ENCODE results near the gene BABAM2. TPM values are rescaled to one million over a fixed set of nuclear protein-coding genes. Genes with fewer than 3 reads are reported as not detected.
A peak's percentile ranks its signal among the peaks of the same experiment; 100 is the strongest.

BABAM2 gene
- total RNA-seq, 4 donors from 2014 or later: 23.7 to 41.1 (median 27.9) TPM

DNA sequence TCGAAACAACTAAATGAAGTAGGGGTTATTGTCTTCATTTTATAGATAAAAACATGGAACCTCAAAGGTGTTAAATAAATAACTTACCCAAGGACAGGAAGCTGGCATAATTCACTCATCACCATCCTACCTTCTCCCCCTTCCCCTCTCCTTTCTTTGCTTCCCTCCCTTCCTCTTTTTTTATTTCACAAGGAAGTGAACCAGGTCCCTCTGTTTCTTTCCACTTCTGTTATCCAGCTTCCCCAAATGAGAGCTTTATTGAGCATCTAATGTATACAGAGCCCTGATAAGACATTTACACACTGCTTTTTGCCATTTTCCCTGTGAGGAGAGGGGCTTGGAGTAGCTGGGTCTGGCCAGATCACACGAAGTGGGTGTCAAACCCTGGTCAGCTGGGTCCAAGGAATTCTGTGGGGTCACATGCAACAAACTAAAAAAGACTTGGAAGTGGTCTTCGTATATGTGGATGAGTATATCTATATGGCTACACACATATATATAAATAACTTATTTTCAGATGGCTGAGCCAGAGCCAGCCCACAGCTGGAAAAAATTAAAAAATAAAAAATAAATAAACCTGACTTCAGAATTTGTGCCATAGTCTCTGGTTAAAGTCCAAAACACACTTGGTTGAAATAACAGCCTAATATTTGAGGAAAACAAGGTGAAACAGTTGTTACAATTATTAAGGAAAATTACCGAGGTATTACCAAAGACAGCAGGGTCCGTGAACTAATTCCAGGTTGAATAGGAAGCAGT is 452.8 kb downstream of the BABAM2 start:
- H3K4me3 ChIP-seq: no peak overlapping the region
- WGBS: 81% methylated on average over 5 of the region's 5 CpGs
- H3K4me1 ChIP-seq: peaks cover 57% of the 10 kb centered on the region
- TF ChIP-seq POLR2A (IDR thresholded peaks at IDR 0.05) (no peak), EP300 (IDR thresholded peaks at IDR 0.05) (no peak), POLR2AphosphoS5 (IDR thresholded peaks at IDR 0.05) (no peak)
- TF ChIP-seq, protein P1, sequence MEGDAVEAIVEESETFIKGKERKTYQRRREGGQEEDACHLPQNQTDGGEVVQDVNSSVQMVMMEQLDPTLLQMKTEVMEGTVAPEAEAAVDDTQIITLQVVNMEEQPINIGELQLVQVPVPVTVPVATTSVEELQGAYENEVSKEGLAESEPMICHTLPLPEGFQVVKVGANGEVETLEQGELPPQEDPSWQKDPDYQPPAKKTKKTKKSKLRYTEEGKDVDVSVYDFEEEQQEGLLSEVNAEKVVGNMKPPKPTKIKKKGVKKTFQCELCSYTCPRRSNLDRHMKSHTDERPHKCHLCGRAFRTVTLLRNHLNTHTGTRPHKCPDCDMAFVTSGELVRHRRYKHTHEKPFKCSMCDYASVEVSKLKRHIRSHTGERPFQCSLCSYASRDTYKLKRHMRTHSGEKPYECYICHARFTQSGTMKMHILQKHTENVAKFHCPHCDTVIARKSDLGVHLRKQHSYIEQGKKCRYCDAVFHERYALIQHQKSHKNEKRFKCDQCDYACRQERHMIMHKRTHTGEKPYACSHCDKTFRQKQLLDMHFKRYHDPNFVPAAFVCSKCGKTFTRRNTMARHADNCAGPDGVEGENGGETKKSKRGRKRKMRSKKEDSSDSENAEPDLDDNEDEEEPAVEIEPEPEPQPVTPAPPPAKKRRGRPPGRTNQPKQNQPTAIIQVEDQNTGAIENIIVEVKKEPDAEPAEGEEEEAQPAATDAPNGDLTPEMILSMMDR (IDR thresholded peaks at IDR 0.05): no peak
- H3K36me3 ChIP-seq: no peaks in the 10 kb centered on the region
- H3K27ac ChIP-seq: peak overlapping the region; percentile 64
- DNase-seq (ENCODE audit: low spot score in 2 of 2): no peak
- H3K9me3 ChIP-seq: no peaks in the 10 kb centered on the region
- H3K27me3 ChIP-seq: no peaks in the 10 kb centered on the region

DNA sequence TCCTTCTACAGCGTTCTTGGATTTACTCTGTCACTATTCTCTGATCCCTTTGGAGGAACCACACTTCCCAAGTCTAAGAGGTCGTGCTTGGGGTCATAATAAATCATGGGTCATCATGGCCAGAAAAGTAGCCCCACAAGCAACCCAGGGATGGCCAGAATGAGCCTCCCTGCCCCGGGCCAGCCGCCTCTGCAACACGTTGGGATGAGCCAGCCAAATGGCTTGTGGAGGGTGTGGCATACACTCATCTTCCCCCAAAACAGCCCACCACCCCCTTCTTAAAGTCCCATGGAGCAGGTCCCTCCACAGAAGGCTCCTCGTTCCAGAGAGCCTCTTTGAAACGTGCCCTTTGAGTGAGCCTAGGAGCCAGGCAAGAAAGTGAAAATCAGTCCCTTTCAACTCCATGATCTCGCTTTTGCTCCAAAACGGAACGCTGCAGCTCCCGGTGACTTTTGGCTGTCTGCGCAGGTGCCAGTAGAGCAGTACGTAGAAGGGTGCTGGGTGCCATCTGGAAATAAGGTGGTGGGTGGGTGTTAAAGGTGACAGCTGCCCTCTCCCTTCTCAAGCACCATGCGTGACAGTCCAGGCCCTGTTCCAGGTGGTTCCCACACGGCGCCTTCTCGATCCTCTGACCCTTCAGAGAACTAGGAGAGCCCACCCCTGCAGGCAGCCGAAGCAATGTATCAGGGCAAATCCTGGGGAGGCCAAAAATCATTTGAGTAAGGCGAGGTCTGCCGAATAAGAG is 453.6 kb downstream of the BABAM2 start:
- Histone ChIP-seq H3K27me3 (no peaks in the 10 kb centered on the region), H3K36me3 (no peaks in the 10 kb centered on the region), H3K4me1 (peaks cover 49% of the 10 kb centered on the region), H3K9me3 (no peaks in the 10 kb centered on the region), H3K4me3 (no peak overlapping the region), H3K27ac (no peak overlapping the region)
- DNase-seq (ENCODE audit: low spot score in 2 of 2): no peak
- TF ChIP-seq, protein P1 (IDR thresholded peaks at IDR 0.05): no peak
- TF ChIP-seq EP300 (IDR thresholded peaks at IDR 0.05) (no peak), POLR2AphosphoS5 (IDR thresholded peaks at IDR 0.05) (no peak), POLR2A (IDR thresholded peaks at IDR 0.05) (no peak)
- WGBS: 78% methylated on average over 20 of the region's 20 CpGs

- TF ChIP-seq POLR2AphosphoS5 (IDR thresholded peaks at IDR 0.05): no peak
- TF ChIP-seq, protein P1 (IDR thresholded peaks at IDR 0.05): no peak
- no peak for TF ChIP-seq EP300 (IDR thresholded peaks at IDR 0.05)
- no peak for TF ChIP-seq POLR2A (IDR thresholded peaks at IDR 0.05)
- no peaks in the 10 kb centered on the region for H3K9me3 ChIP-seq
- peaks cover 42% of the 10 kb centered on the region for H3K4me1 ChIP-seq
- no peaks in the 10 kb centered on the region for H3K27me3 ChIP-seq
- no peaks in the 10 kb centered on the region for H3K36me3 ChIP-seq
- H3K27ac ChIP-seq: no peak overlapping the region
- DNase-seq (ENCODE audit: low spot score in 2 of 2): no peak
- H3K4me3 ChIP-seq: no peak overlapping the region
- WGBS: 91% methylated on average over 24 of the region's 30 CpGs
Measured at GRCh38 chr2:28344756-28345373, 454.3 kb downstream of the BABAM2 start.

DNA sequence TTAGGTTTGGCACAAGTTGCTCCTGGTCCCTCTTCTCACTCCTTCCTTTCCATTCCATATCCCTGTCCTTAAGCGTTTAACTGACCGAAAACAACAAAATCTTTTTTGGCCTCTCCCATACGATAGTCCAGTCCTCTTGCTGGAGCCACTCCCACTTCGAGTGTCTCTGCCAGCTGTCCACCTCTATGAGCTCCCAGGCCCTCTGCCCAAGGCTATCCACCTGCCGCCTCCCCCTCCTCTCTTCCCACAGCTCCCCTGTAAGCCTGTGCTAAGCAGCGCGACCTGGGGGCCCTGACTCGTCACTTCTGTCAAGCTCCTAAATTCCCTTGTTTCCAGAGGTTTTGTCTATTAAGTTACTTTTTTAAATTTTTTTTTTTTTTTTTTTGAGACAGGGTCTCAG is 455.1 kb downstream of the BABAM2 start:
- no peaks in the 10 kb centered on the region for H3K9me3 ChIP-seq
- peaks cover 38% of the 10 kb centered on the region for H3K4me1 ChIP-seq
- TF ChIP-seq POLR2AphosphoS5 (IDR thresholded peaks at IDR 0.05) (no peak), EP300 (IDR thresholded peaks at IDR 0.05) (no peak), POLR2A (IDR thresholded peaks at IDR 0.05) (no peak)
- TF ChIP-seq, protein P1 (IDR thresholded peaks at IDR 0.05): no peak
- H3K4me3 ChIP-seq: no peak overlapping the region
- H3K27ac ChIP-seq: no peak overlapping the region
- WGBS: 93% methylated on average over 8 of the region's 8 CpGs
- no peaks in the 10 kb centered on the region for H3K27me3 ChIP-seq
- no peak for DNase-seq (ENCODE audit: low spot score in 2 of 2)
- no peaks in the 10 kb centered on the region for H3K36me3 ChIP-seq

DNA sequence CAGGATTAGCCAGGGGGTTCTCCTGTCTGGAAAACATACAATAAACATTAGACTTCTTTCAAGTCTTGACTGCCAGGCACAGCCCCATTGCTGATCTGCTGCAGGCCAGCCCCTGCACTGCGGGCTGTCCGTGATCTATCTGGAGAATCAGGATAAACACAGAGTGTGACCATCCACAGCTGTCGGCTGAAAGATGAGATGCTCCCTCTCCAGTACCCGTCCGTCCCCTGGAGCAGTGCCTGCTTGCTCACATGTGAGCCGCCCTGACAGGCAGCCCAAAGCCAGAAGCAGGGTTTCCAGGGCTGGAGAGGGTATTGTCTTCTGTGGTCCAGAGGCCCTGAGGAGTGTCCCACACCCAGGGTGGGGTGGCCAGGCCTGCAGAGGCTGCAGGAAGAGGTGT is 456.1 kb downstream of the BABAM2 start:
- no peaks in the 10 kb centered on the region for H3K36me3 ChIP-seq
- no peak overlapping the region for H3K27ac ChIP-seq
- 66% methylated on average over 5 of the region's 6 CpGs for WGBS
- H3K4me3 ChIP-seq: no peak overlapping the region
- peak in 1 of 2 donors; percentile 42 for DNase-seq (ENCODE audit: low spot score in 2 of 2)
- H3K9me3 ChIP-seq: no peaks in the 10 kb centered on the region
- H3K27me3 ChIP-seq: no peaks in the 10 kb centered on the region
- peaks cover 38% of the 10 kb centered on the region for H3K4me1 ChIP-seq
- TF ChIP-seq POLR2AphosphoS5 (IDR thresholded peaks at IDR 0.05) (no peak), EP300 (IDR thresholded peaks at IDR 0.05) (no peak), POLR2A (IDR thresholded peaks at IDR 0.05) (no peak)
- TF ChIP-seq, protein P1 (IDR thresholded peaks at IDR 0.05): no peak
